Globus pallidus (tissue), 1 donor: ENCODE measurements around the gene LRP1B.
"Not testable (repeated sequence)": the region's sequence is repeated elsewhere in the genome, so short reads cannot be mapped to it uniquely, and the experiment has no call there.

Experiments used
- DNase-seq: peaks from one replicate; pipeline ENCODE4 v3.0.0-alpha.2; 2015; ENCODE audit warnings: low spot score

LRP1B gene

DNA sequence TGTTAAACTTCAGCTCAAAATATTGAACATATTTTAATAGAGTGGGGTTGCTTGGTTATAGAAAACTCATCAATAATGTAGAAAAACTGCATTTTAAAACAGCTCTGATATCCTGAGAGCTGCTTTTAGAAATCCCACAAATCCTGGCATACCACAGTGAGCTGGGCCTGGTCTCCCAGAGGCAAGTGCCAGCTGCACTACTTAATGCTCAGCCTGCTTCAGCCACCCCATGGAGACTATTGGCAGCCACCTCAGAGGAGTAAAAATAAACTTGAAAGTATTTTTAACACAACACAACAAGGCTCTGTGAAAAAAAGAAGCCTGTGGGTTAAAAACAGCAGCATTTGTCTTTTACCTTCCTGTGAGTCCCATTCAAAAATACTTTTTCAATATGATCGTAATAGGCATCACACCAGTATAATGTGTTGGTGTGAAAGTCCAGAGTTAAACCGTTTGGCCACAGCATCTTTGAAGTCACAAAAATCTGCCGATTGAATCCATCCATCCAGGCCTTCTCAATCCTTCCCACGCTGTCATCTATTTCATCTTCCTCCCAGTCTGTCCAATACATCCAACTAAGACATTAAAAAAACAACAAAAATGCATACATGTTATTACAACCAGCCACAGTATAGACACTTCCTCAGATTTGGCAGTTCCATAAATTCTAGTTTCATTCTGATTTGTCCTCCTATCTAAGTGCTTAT lies 1115.3 kb downstream of the LRP1B start:
- peak; percentile 69 for DNase-seq

DNA sequence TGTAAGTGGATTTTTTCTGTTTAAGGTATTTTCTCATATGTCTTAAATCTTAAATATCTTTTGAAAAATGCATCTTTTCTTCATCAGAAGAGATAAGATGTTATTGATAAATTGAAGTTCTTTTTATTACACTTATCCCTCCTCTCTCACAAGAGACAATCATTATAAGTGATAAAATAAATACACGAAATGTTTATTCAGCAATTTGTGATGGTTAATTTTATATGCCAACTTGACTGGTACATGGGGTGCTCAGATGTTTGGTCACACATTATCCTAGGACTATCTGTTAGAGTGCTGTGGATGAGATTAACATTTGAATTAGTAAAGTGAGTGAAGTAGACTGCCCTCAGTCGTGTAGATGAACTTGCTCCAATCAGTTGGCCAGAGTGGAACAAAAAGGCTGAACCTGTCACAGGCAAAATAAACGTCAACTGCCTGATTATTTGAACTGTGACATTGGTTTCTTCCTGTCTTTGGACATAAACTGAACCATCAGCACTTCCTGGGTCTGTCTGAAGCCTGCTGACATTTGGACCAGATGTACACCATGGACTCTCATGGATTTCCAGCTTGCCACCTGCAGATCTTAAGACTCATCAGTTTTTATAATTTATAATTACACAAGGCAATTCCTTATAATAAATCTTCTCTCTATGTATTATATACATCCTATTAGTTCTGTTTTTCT lies 1126.7 kb downstream of the LRP1B start:
- DNase-seq = no peak

DNA sequence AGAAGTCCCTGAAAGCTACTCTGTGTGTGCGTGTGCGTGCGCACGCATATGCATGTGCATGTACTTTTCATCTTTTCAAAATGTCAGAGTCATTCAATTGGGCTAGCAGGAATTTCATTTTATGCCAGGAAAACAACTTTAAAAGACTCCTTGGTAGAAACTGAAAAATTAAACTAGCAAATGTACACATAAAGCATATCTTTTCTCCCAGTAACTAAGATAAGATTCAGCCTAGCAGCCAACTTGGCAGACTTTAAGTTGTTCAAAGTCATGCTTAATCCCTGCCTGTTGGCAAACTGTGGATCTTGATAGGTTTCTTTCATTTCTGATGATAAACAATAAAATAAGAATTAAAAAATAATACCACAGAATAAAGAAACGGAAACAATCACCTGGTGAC lies 1129.1 kb downstream of the LRP1B start:
- DNase-seq = no peak

DNA sequence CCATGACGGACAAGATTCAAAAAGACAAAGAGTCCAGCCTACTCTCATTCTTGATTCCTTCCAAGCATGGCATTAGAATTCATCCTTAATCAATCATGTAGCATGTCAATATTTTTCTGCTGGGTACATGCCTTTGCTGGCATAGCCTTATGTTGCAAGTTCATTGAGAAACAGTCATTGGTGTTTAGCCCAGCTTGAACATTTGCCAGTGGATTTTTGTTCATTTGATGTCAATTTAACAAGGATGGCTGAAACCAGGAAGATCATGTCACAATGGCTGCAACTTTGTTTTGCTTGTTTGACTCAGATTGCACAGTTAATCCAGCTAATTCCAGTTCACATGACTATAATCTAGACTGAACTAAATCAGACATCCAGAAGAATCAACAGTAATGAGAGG lies 1132.2 kb downstream of the LRP1B start:
- no peak for DNase-seq

DNA sequence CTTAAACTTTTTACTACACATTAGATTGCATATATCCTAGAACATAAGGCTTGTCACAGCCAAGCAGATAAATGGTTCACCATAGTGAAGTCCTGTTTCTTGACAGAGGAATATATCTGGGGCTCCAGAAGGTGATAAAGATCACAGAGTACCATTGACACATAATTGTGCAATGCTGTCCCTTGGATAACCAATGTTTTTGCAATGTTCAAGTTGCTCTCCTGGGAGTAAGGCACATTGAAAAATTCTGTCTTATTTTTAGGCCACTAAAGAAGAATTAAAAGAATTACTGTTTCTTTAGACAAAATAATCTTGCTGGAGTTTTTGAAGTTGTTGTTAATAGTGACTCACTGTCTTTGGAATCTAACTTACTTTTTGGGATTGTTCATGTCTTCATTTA lies 1132.8 kb downstream of the LRP1B start:
- DNase-seq = no peak

DNA sequence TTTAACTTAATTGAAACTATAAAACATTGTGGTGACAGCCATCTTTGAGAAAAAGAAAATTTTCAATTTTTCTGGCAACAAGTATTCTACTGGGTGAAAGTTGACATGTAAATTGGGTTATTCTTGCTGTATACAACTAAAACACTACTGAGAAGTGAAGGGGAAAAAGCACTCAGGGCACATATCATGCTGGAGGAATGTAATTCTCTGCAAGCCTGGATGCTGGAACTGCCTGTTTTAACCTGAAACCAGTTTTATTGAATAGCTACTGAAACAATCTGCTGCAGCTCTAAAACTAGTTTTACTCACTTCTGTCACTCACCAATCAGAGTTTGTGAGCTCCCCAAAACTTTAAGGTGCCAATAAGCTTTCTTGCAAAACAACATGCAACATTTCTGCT lies 1136.0 kb downstream of the LRP1B start:
- no peak for DNase-seq

DNA sequence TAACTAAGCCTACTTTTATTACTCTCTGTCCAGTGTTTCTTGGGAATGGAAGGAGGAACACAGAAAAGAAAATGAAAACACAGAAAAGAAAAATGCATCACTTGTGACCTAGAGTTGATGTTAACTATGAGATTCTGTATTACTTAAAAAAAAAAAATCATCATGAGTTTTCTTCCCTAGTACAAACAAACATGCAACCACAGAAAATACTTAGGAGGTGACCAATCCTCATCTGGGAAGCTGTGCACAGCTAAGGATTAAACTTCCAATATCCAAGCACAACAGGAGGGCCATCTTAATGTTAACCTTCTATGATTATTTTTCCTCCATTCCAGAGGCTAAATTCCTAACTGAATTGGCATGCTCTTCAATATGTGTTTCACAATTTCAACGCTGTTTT lies 1140.4 kb downstream of the LRP1B start:
- DNase-seq = no peak

DNA sequence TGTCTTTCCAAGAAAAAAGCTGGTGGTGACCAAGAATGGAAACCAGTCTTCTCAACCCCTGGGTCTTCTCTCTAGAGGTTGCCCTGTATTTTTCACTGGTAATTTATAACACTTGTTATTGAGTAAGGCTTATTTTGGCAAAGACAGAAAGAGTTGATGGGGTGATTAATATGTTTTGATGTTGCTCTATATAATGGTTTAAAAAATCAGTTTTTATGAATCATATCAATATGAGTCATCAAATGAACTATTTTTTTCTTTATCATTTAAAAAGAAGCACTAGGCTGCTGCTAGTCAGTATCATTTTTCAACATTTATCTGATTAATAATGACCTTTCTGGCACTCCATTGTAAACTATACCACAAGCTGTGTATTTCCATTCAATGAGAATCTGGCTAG lies 1142.2 kb downstream of the LRP1B start:
- no peak for DNase-seq

DNA sequence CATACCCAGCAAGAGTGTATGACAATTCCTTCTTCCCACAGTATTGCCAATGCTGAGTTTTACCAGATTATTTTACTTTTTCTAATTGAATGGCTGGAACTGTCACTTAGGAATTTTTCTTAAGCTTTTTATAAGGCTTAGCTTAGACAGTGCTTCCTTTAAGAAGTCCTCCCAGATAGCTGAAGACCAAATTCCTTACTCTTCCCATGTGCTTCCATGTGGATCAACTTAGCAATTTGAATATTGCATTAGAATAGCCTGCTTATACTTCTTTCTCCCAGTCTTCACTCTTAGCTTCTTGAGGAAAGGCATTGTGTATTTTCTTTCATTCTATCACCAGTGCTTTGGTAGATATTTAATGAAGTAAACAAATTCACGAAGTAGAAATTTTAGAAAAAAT lies 1144.4 kb downstream of the LRP1B start:
- DNase-seq = no peak

DNA sequence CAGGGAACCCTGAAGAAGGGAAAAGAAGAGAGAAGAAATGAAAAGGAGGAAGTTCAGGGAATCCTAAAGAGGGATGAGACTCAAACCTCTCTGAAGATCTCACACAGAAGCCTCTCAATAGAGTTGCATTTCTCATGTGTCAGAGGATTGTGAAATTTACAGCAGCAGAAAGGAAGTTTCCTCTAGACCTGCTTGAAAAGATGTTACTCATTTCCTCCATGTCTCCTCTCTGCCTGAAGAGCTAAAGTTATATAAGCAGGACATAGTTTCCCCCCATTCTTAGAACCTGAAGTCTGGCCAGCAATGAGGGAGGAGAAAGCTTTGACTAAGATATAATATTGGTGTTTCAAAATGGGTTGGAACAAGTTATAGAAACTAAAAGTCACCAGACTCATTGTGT lies 1155.6 kb downstream of the LRP1B start:
- no peak for DNase-seq

DNA sequence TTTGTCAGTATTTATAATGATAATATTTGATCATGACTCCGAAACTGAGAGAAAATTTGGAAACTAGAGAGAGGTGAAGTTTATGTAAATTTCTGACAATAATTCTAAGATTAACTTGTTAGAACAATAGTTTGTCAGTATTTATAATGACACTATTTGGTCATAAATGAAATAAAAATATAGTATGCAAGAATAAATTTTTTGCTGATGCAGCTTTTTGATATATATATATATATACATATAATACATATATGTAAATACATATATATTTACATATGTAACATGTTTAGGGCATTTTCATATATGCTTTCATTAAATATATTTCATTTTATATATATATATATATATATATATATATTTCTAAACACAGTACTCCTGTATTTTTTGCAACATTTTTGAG lies 1158.1 kb downstream of the LRP1B start:
- no peak for DNase-seq

DNA sequence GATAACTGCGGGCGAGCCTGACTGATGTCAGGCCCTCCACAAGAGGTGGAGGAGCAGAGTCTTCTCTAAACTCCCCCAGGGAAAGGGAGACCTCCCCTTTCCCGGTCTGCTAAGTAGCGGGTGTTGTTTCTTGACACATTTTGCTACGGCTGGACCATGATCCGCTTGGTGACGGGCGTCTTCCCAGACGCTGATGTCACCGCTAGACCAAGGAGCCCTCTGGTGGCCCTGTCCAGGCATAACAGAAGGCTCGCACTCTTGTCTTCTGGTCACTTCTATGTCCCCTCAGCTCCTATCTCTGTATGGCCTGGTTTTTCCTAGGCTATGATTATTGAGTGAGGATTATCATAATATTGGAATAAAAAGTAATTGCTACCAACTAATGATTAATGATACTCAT lies 1166.5 kb downstream of the LRP1B start:
- DNase-seq = not testable (repeated sequence)

DNA sequence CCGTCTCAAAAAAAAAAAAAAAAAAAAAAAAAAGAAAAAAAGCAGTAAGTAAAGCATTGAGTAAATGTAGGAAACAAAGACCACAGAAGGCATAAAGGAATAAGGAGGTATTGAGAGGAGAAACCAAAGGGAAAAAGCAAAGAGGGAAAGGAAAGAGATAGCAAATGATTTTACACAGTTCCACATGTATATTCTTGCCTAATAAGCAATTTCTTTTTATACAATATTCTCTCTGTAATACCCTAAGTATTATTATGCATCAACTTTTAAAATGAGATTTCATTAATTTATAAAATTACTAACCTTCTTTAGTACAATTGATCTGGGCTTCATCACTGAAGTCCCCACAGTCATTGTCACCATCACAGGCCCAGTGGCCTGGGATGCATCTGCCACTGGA lies 1180.9 kb downstream of the LRP1B start:
- DNase-seq = no peak

DNA sequence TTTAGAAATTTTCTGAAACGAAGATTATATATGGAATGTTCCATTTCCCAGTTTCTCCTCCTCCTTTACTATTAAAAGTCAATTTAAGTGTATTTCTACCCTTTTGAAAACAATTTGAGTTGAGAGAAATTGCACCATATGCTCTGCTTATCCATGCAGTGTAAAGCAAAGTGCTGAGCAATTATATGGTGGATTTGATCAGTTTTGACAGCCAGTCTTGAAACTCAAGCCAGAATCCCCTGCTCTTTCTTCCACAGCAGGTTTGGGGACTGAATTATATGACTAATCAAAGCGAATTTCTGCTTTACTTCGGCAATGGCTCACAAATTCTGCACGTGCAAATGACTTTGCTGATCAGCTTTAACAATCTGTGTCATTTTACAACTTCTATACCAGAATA lies 1183.6 kb downstream of the LRP1B start:
- DNase-seq = no peak

DNA sequence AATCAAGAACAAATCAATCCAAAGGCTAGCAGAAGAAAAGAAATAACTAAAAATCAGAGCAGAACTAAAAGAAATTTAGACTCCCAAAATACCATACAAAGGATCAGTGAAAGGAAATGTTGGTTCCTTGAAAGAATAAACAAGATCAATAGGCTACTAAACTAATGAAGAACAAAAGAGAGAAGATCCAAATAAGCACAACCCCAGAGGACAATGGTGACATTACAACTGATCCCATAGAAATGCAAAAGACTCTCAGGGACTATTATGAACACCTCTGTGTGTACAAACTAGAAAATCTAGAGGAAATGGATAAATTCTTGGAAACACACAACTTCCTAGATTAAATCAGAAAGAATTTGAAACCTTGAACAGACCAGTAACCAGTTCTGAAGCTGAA lies 1186.9 kb downstream of the LRP1B start:
- no peak for DNase-seq

DNA sequence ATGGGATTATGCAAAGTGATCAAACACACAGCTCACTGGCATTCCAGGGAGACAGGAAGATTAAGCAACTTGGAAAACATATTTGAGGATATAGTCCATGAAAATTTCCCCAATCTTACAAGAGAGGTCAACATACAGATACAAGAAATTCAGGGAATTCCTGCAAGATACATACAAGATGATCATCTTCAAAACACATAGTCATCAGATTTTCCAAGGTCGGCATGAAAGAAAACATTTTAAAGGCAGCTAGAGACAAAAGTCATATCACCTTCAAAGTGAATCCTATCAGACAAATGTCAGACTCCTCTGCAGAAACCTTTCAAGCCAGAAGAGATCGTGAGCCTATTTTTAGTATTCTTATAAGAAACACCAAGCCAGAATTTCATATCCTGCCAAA lies 1188.5 kb downstream of the LRP1B start:
- no peak for DNase-seq

DNA sequence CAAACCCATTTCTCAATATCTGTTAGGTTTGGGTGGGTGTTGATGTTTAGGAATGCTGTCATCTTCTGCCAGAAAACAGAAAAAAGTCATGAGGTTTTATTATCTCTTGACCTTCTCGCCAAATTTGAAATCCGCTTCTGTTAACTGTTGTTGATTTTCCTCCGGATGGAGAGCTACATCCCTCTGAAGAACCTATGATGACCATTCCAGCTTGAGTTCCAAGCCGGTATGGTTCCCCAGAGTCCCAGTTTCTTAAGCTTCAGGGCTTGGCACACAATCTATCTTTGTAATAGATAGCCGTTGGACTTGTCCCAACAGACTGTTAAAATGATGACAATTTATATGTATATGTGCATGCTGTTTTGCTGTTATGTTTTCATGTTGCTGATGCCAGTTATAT lies 1201.0 kb downstream of the LRP1B start:
- DNase-seq = peak; percentile 11

DNA sequence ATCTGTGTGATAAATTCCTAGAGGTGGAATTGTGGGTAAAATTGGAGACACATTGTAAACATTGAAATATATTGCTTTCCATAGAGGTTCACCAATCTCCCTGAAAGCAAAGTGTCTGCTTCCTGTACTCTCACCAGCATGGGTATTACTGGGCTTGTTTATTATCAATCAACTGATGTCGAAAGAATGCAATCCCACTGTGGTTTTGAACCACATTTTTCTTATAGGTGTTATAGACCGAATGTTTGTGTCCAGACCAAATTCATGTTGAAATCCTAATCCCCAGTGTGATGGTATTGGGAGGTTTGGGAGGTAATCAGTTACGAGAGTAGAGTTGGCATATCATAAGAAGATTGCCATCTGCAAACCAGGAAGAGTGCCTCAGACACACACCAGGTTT lies 1212.4 kb downstream of the LRP1B start:
- DNase-seq = no peak

DNA sequence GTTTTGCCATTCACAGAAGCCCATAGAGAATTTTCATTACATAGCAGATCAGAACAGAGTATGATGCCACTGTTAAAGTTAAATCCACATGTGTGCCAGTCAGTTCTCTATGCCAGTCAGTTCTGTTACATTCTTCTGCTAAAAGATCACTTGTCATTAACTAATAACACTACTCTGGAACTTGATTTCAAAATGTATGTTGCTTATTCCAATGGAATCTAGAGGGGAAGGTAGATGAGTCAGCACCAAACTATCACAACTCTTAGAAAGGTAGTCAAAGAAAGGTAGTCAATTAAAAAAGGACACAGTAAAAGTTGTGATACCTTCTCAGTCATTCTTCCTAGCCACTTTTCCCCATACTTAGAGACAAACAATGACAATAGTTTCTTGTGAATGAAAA lies 1214.4 kb downstream of the LRP1B start:
- DNase-seq = no peak

DNA sequence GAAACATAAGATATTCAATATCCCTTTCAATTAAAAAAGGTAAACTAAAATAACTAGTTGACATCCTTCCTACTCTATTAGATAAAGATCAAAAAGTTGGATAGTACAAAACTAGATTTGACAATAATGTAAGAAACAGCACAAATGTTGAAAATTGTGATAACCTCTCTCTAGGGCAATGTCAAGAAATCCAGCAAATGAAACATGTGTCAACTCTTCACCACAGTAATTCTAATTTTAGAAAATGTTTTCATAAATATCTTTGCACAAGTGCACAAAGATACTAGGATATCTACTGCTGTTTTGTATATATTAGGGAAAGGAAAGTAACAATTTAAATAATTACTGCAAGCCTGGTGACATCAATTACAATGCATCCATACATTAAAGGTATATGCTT lies 1220.1 kb downstream of the LRP1B start:
- no peak for DNase-seq

DNA sequence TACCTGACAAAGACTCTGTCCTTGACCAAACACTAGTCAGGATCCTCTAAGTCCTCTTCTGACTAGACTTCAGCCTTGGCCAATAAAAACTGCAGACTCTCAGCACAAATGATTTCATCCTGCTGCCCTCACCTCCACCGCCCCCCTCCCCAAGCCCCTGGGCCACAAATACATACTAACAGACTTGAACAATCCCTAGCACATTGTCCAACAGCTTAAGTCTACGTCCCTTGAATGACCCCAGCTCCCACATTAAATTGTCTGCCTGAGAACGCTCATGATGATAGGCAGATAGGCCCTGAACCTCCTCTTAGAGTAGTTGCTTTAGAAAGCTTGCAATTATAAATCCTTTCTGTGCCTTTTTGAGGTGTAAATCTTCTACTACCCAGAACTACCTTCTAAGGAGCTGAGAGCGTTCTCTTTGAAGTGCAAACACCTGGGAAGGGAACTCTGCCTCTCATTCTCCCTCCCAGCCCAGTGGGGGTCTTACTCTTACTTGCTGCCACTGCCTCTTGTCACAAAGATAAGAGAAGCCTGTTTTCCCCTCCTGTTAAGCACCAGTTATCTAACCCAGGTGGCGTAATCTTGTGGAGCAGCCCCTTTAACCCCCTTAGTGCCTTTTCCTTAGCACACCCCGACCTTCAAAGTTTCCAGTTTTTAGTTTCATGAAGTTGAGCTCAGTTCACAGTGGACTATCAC lies 1225.6 kb downstream of the LRP1B start:
- no peak for DNase-seq

DNA sequence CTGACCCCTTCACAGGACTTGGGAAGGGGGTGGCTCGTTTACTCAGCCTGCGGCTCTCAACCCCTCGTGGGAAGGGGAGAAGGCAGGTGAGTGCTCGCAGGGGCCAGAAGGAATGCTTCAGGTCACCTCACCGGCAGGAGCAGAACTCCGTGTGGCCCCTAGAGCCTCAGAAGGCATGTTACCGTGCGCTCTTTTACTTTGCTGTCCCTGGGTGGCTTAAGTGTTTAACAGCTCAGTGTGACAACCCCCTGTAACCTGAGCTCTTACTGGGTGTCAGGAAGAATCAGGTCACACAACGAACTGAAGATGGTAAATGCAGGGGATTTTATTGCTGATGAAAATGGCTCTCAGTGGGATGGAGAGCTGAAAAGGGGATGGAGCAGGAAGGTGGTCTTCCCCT lies 1235.4 kb downstream of the LRP1B start:
- no peak for DNase-seq

DNA sequence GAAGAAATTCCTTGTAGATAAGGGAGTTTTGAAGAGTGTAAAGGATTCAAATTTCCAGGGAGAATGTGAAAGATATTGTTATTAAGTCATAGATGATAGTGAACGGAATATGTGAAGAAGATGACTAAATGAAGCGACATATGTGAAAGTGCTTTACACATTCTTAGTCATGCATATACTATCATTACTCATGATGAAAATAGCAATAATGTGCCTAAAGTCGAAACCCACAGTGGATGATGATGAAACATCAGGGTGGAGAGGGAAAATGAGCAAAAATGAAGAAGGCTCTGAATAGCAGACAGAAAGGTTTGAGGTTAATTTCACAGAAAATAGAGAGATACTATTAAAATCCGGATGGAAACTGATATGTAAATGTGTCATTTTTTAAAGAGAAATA lies 1237.1 kb downstream of the LRP1B start:
- DNase-seq = no peak
